ENCODE results near the gene ZFYVE1.
A peak's percentile ranks its signal among the peaks of the same experiment; 100 is the strongest.
"Not testable (repeated sequence)": the region's sequence is repeated elsewhere in the genome, so short reads cannot be mapped to it uniquely, and the experiment has no call there.

Gene ZFYVE1

GRCh38 chr14:72961016-72961415 is 65.9 kb downstream of the ZFYVE1 start:
- not testable (repeated sequence) for DNase-seq (ENCODE audit: low read depth)

- no peak for DNase-seq (ENCODE audit: low read depth)
Measured at GRCh38 chr14:72958548-72958947, 68.4 kb downstream of the ZFYVE1 start.

GRCh38 chr14:72957213-72957612 is 69.7 kb downstream of the ZFYVE1 start:
- no peak for DNase-seq (ENCODE audit: low read depth)

GRCh38 chr14:72956741-72957140 is 70.2 kb downstream of the ZFYVE1 start:
- not testable (repeated sequence) for DNase-seq (ENCODE audit: low read depth)

- DNase-seq (ENCODE audit: low read depth): no peak
Measured at GRCh38 chr14:72952171-72952570, 74.7 kb downstream of the ZFYVE1 start.

GRCh38 chr14:72948481-72949138 is 78.3 kb downstream of the ZFYVE1 start:
- DNase-seq (ENCODE audit: low read depth): peak; percentile 77

- peak; percentile 45 for DNase-seq (ENCODE audit: low read depth)
Measured at GRCh38 chr14:72947366-72948160, 79.3 kb downstream of the ZFYVE1 start.

- peak; percentile 71 for DNase-seq (ENCODE audit: low read depth)
Measured at GRCh38 chr14:72946491-72946890, 80.4 kb downstream of the ZFYVE1 start.

- no peak for DNase-seq (ENCODE audit: low read depth)
Measured at GRCh38 chr14:72945356-72946027, 81.4 kb downstream of the ZFYVE1 start.

- no peak for DNase-seq (ENCODE audit: low read depth)
Measured at GRCh38 chr14:72943876-72944430, 83.0 kb downstream of the ZFYVE1 start.

GRCh38 chr14:72942934-72943333 is 84.0 kb downstream of the ZFYVE1 start:
- no peak for DNase-seq (ENCODE audit: low read depth)

GRCh38 chr14:72941286-72941985 is 85.5 kb downstream of the ZFYVE1 start:
- DNase-seq (ENCODE audit: low read depth): no peak

- no peak for DNase-seq (ENCODE audit: low read depth)
Measured at GRCh38 chr14:72939630-72940029, 87.3 kb downstream of the ZFYVE1 start.

- no peak for DNase-seq (ENCODE audit: low read depth)
Measured at GRCh38 chr14:72932893-72933292, 94.0 kb downstream of the ZFYVE1 start.

GRCh38 chr14:72929316-72930080 is 97.4 kb downstream of the ZFYVE1 start:
- DNase-seq (ENCODE audit: low read depth): no peak

GRCh38 chr14:72928872-72929271 is 98.0 kb downstream of the ZFYVE1 start:
- no peak for DNase-seq (ENCODE audit: low read depth)

- peak; percentile 100 for DNase-seq (ENCODE audit: low read depth)
Measured at GRCh38 chr14:72926292-72927028, 100.4 kb downstream of the ZFYVE1 start, which contains the start of gene DCAF4. Gene DCAF4 (plus strand): TSS chr14:72926464. CDS start chr14:72937979, 11,515 bp downstream.

- DNase-seq (ENCODE audit: low read depth): no peak
Measured at GRCh38 chr14:72925815-72926291, 101.1 kb downstream of the ZFYVE1 start.

GRCh38 chr14:72925171-72925759 is 101.6 kb downstream of the ZFYVE1 start:
- no peak for DNase-seq (ENCODE audit: low read depth)

GRCh38 chr14:72924337-72924736 is 102.6 kb downstream of the ZFYVE1 start:
- DNase-seq (ENCODE audit: low read depth): no peak

Measured in ELR (cell line).